ENCODE results near the gene RAD23A. TPM values are rescaled to one million over a fixed set of nuclear protein-coding genes. Genes with fewer than 3 reads are reported as not detected.
A peak's percentile ranks its signal among the peaks of the same experiment; 100 is the strongest.
"Not testable (repeated sequence)": the region's sequence is repeated elsewhere in the genome, so short reads cannot be mapped to it uniquely, and the experiment has no call there.

RAD23A gene
- polyA plus RNA-seq, 1 experiment = 36.2 TPM

- ChIA-PET CTCF (interaction anchor here (3.4 kb wide), 1 partner anchor 9 kb away, joined by 30 read pairs; no protein-coding TSS in a partner anchor), POLR2A (interaction anchor here (0.7 to 1.8 kb wide), 2 partner anchors 10 to 11 kb away, joined by 4 to 8 read pairs; partner anchors contain the start of gene RAD23A)
- Histone ChIP-seq H3K27ac (ENCODE audit: low read depth, low read length) (peak overlapping the region; percentile 11), H3K27me3 (ENCODE audit: control insufficient read depth, insufficient read depth, low read length) (no peaks in the 10 kb centered on the region), H3K4me3 (ENCODE audit: low read depth, low read length) (peak overlapping the region; percentile 99), H3K9me3 (ENCODE audit: control insufficient read depth, insufficient read depth, low read length) (no peaks in the 10 kb centered on the region; the same call in 1 of the 2 replicates)
- no peak for TF ChIP-seq CTCF (IDR thresholded peaks at IDR 0.05; ENCODE audit: low read depth, low read length)
- DNase-seq (ENCODE audit: low read depth, low spot score) = no peak
Observed at GRCh38 chr19:12955996-12956395, 10.3 kb downstream of the RAD23A start.

- ChIA-PET POLR2A (interaction anchor here (0.7 to 1.8 kb wide), 2 partner anchors 10 to 12 kb away, joined by 4 to 8 read pairs; partner anchors contain the start of gene RAD23A), CTCF (interaction anchor here (3.4 kb wide), 1 partner anchor 9 kb away, joined by 30 read pairs; no protein-coding TSS in a partner anchor)
- no peak for TF ChIP-seq CTCF (IDR thresholded peaks at IDR 0.05; ENCODE audit: low read depth, low read length)
- H3K27ac ChIP-seq (ENCODE audit: low read depth, low read length) = peak within 1 kb of the TSS; percentile 57
- H3K9me3 ChIP-seq (ENCODE audit: control insufficient read depth, insufficient read depth, low read length) = no peaks in the 10 kb centered on the region; the same call in 1 of the 2 replicates
- H3K4me3 ChIP-seq (ENCODE audit: low read depth, low read length) = peak within 1 kb of the TSS; percentile 99
- H3K27me3 ChIP-seq (ENCODE audit: control insufficient read depth, insufficient read depth, low read length) = no peaks in the 10 kb centered on the region
- no peak for DNase-seq (ENCODE audit: low read depth, low spot score)
Observed at GRCh38 chr19:12956446-12957388, 11.1 kb downstream of the RAD23A start, which contains the start of gene GADD45GIP1. Gene GADD45GIP1 (minus strand): TSS chr19:12957223. CDS start chr19:12957212, 11 bp downstream.

GRCh38 chr19:12957389-12957952 is 11.8 kb downstream of the RAD23A start:
- H3K4me3 ChIP-seq (ENCODE audit: low read depth, low read length) = peak overlapping the region; percentile 99
- ChIA-PET POLR2A (interaction anchor here (1.8 kb wide), 1 partner anchor 11 kb away, joined by 8 read pairs; the partner anchor contains the start of gene RAD23A), CTCF (interaction anchor here (3.4 kb wide), 1 partner anchor 8 kb away, joined by 30 read pairs; no protein-coding TSS in a partner anchor)
- DNase-seq (ENCODE audit: low read depth, low spot score); H3K27me3 ChIP-seq (ENCODE audit: control insufficient read depth, insufficient read depth, low read length); H3K27ac ChIP-seq (ENCODE audit: low read depth, low read length); H3K9me3 ChIP-seq (ENCODE audit: control insufficient read depth, insufficient read depth, low read length): not testable (repeated sequence)

GRCh38 chr19:12959481-12959880 is 13.8 kb downstream of the RAD23A start:
- no peaks in the 10 kb centered on the region; the same call in 1 of the 2 replicates for H3K9me3 ChIP-seq (ENCODE audit: control insufficient read depth, insufficient read depth, low read length)
- no peak for TF ChIP-seq CTCF (IDR thresholded peaks at IDR 0.05; ENCODE audit: low read depth, low read length)
- no peak for DNase-seq (ENCODE audit: low read depth, low spot score)
- no peak overlapping the region for H3K27ac ChIP-seq (ENCODE audit: low read depth, low read length)
- POLR2A ChIA-PET = no interaction called here
- CTCF ChIA-PET = no interaction called here
- H3K4me3 ChIP-seq (ENCODE audit: low read depth, low read length) = no peak overlapping the region
- H3K27me3 ChIP-seq (ENCODE audit: control insufficient read depth, insufficient read depth, low read length) = no peaks in the 10 kb centered on the region

- Histone ChIP-seq H3K4me3 (ENCODE audit: low read depth, low read length) (peak overlapping the region; percentile 63), H3K9me3 (ENCODE audit: control insufficient read depth, insufficient read depth, low read length) (no peaks in the 10 kb centered on the region), H3K27me3 (ENCODE audit: control insufficient read depth, insufficient read depth, low read length) (no peaks in the 10 kb centered on the region), H3K27ac (ENCODE audit: low read depth, low read length) (no peak overlapping the region)
- ChIA-PET POLR2A (interaction anchor here (0.7 to 0.9 kb wide), 3 partner anchors 19 to 187 kb away, joined by 3 read pairs; partner anchors contain the start of genes IER2, RAD23A and STX10), CTCF (interaction anchor here (0.5 to 4.4 kb wide), 76 partner anchors 10 to 979 kb away, joined by 3 to 66 read pairs (median 4); partner anchors contain the start of genes CALR, DNASE2, GADD45GIP1 and IER2)
- TF ChIP-seq CTCF (IDR thresholded peaks at IDR 0.05; ENCODE audit: low read depth, low read length) = peak; percentile 81
- no peak for DNase-seq (ENCODE audit: low read depth, low spot score)
Observed at GRCh38 chr19:12965017-12965811, 19.6 kb downstream of the RAD23A start.

Measured in AG04450 (cell line).